ENCODE measurements around the gene NDOR1.
A peak's percentile ranks its signal among the peaks of the same experiment; 100 is the strongest.

The NDOR1 gene

GRCh38 chr9:137234055-137234697 lies 28.7 kb downstream of the NDOR1 start:
- H3K4me3 ChIP-seq (ENCODE audit: low read depth, low read length) = no peak overlapping the region
- no peak for DNase-seq (ENCODE audit: low read depth)
- TF ChIP-seq, protein P1, sequence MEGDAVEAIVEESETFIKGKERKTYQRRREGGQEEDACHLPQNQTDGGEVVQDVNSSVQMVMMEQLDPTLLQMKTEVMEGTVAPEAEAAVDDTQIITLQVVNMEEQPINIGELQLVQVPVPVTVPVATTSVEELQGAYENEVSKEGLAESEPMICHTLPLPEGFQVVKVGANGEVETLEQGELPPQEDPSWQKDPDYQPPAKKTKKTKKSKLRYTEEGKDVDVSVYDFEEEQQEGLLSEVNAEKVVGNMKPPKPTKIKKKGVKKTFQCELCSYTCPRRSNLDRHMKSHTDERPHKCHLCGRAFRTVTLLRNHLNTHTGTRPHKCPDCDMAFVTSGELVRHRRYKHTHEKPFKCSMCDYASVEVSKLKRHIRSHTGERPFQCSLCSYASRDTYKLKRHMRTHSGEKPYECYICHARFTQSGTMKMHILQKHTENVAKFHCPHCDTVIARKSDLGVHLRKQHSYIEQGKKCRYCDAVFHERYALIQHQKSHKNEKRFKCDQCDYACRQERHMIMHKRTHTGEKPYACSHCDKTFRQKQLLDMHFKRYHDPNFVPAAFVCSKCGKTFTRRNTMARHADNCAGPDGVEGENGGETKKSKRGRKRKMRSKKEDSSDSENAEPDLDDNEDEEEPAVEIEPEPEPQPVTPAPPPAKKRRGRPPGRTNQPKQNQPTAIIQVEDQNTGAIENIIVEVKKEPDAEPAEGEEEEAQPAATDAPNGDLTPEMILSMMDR (IDR thresholded peaks at IDR 0.05; ENCODE audit: control insufficient read depth, extremely low read depth, insufficient read depth) = no peak

- no peak overlapping the region for H3K4me3 ChIP-seq (ENCODE audit: low read depth, low read length)
- TF ChIP-seq, protein P1 (IDR thresholded peaks at IDR 0.05; ENCODE audit: control insufficient read depth, extremely low read depth, insufficient read depth) = no peak
- DNase-seq (ENCODE audit: low read depth) = no peak
Observed at GRCh38 chr9:137234758-137235423, 29.4 kb downstream of the NDOR1 start.

GRCh38 chr9:137235424-137236237 lies 30.1 kb downstream of the NDOR1 start:
- no peak for DNase-seq (ENCODE audit: low read depth)
- TF ChIP-seq, protein P1 (IDR thresholded peaks at IDR 0.05; ENCODE audit: control insufficient read depth, extremely low read depth, insufficient read depth) = no peak
- H3K4me3 ChIP-seq (ENCODE audit: low read depth, low read length) = no peak overlapping the region

DNA sequence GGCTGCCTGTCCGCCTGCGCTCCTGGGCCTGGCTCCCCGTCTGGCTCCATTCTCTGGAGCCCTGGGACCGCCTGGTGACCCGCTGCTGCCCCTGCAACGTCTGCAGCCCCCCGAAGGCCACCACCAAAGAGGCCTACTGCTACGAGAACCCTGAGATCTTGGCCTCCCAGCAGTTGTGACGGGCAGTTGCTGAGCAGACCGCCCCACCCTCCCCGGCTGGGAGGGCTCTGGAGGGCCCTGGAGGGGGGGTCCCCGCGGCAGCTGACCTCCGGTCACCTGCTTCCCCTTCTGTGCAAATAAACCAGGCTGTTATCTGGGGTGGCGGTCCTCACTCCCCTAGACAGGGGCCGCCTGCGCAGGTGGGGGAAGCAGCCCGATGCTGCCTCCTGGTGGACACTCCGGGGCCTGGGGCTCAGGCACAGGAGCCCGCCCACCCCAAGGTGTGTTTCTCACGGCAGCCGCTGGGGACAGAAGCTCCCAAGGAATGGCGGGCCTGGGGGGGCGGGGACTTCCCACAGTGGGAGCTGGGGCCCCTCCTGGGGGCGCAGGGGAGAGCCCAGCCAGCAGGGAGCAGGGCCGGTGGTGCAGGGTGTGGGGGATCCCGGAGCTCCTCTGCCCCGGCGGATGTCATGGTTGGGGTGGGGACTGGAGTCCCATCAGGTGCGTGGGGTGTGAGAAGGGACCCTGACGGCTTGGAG lies 30.9 kb downstream of the NDOR1 start:
- peak; percentile 23 for DNase-seq (ENCODE audit: low read depth)
- TF ChIP-seq, protein P1 (IDR thresholded peaks at IDR 0.05; ENCODE audit: control insufficient read depth, extremely low read depth, insufficient read depth) = peak; percentile 97
- H3K4me3 ChIP-seq (ENCODE audit: low read depth, low read length) = no peak overlapping the region; the same call in 1 of the 2 replicates

DNA sequence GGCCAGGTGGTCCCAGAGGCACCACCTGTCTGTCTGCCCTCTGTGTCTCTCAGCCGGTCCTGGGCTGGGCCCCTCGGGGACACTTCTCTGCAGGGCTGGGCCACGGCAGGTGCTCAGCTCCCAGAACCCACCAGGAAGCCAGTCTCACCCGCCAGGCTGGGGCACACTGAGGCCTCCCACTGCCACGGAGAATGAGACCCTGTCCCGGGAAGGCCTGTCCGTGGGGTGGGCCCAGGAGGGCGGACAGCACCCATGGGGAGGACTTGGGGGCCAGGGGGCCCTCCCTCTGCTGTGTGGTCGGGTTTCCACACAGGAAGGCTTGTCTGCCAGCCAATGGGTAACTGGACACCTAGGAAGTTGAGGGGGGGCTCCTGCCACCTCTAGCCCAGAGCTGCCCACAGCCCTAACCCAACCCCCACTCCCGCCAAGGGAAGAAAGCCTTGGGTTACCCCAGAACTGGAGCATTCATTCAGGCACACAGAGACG lies 31.5 kb downstream of the NDOR1 start:
- no peak overlapping the region; the same call in 1 of the 2 replicates for H3K4me3 ChIP-seq (ENCODE audit: low read depth, low read length)
- TF ChIP-seq, protein P1 (IDR thresholded peaks at IDR 0.05; ENCODE audit: control insufficient read depth, extremely low read depth, insufficient read depth) = no peak

More for the DNA sequence above, 31.5 kb downstream of the NDOR1 start:
- DNase-seq (ENCODE audit: low read depth) = no peak

Data from LNCaP clone FGC (cell line).